Measurements from ENCODE around the gene KIRREL3.
A peak's percentile ranks its signal among the peaks of the same experiment; 100 is the strongest.

Gene KIRREL3

GRCh38 chr11:126732981-126733380 is 267.6 kb downstream of the KIRREL3 start:
- DNase-seq: no peak

GRCh38 chr11:126731576-126732142 is 268.9 kb downstream of the KIRREL3 start:
- DNase-seq: no peak

GRCh38 chr11:126727381-126727780 is 273.2 kb downstream of the KIRREL3 start:
- no peak for DNase-seq

GRCh38 chr11:126725521-126725920 is 275.0 kb downstream of the KIRREL3 start:
- no peak for DNase-seq

- DNase-seq: no peak
These were observed 275.5 kb downstream of the KIRREL3 start for GRCh38 chr11:126725043-126725442.

GRCh38 chr11:126723665-126724045 is 276.9 kb downstream of the KIRREL3 start:
- no peak for DNase-seq

- no peak for DNase-seq
These were observed 277.5 kb downstream of the KIRREL3 start for GRCh38 chr11:126722956-126723664.

GRCh38 chr11:126722006-126722736 is 278.4 kb downstream of the KIRREL3 start:
- no peak for DNase-seq

- peak; percentile 52 for DNase-seq
These were observed 279.9 kb downstream of the KIRREL3 start for GRCh38 chr11:126720539-126721235.

GRCh38 chr11:126719740-126720139 is 280.8 kb downstream of the KIRREL3 start:
- no peak for DNase-seq

GRCh38 chr11:126718276-126718675 is 282.3 kb downstream of the KIRREL3 start:
- no peak for DNase-seq

GRCh38 chr11:126716456-126717083 is 284.0 kb downstream of the KIRREL3 start:
- peak; percentile 70 for DNase-seq

GRCh38 chr11:126713806-126714205 is 286.8 kb downstream of the KIRREL3 start:
- no peak for DNase-seq

GRCh38 chr11:126711977-126712625 is 288.5 kb downstream of the KIRREL3 start:
- no peak for DNase-seq

- DNase-seq: no peak
These were observed 289.7 kb downstream of the KIRREL3 start for GRCh38 chr11:126710804-126711399.

- no peak for DNase-seq
These were observed 293.1 kb downstream of the KIRREL3 start for GRCh38 chr11:126707498-126707897.

- no peak for DNase-seq
These were observed 296.5 kb downstream of the KIRREL3 start for GRCh38 chr11:126704096-126704495.

- no peak for DNase-seq
These were observed 296.9 kb downstream of the KIRREL3 start for GRCh38 chr11:126703662-126704061.

- DNase-seq: no peak
These were observed 297.6 kb downstream of the KIRREL3 start for GRCh38 chr11:126702987-126703386.

GRCh38 chr11:126702165-126702720 is 298.3 kb downstream of the KIRREL3 start:
- DNase-seq: no peak

- DNase-seq: no peak
These were observed 299.1 kb downstream of the KIRREL3 start for GRCh38 chr11:126701520-126701897.
